NCI-H460 (cell line): ENCODE measurements around the gene MGARP. TPM values are rescaled to one million over a fixed set of nuclear protein-coding genes. Genes with fewer than 3 reads are reported as not detected.

Experiments
- small RNA-seq, 2 experiments: library from RNA; depleted of rRNA; stranded (forward); fragments of <200 nt; gene quantifications; one replicate each; pipeline ENCODE3, GENCODE V24; 2014
- total RNA-seq: library from RNA; depleted of rRNA; stranded (reverse); fragments of >200 nt; shearing (Covaris generic); gene quantifications from 2 replicates; pipeline ENCODE4 v1.2.3, GENCODE V29; 2014; rRNA removed

Gene MGARP
- total RNA-seq, 1 experiment from 2014 or later = 0.22 TPM

Small RNA genes lying within 50 kb of the gene (small RNA-seq; reads per million reads assigned to genes)
- gene RNU6-1074P = 0 reads per million in 2 experiments
- gene RNU6-1214P = 0 reads per million in 2 experiments
- gene RNU6-506P = 0 reads per million in 2 experiments

Other genes with a start within 250 kb of the MGARP start
- gene ELF2, start 103.0 kb downstream of the MGARP start, total RNA-seq = 23.0 and 23.7 TPM in 2 replicates
- 36.5 and 45.8 TPM in 2 replicates for gene NAA15, start 21.3 kb upstream of the MGARP start, total RNA-seq
- 156 and 178 TPM in 2 replicates for gene NDUFC1, start 22.3 kb upstream of the MGARP start, total RNA-seq
- 8.1 and 9.7 TPM in 2 replicates for gene RAB33B, start 173.9 kb upstream of the MGARP start, total RNA-seq